Activated CD4-positive, alpha-beta T cell treated with anti-CD3 and anti-CD28 coated beads, Interleukin-2, amount 50 U/mL, for 24 hours (primary cell): Measurements from ENCODE around the gene RANBP9.

Experiments
- DNase-seq, 2 donors: peaks; one replicate each; pipeline ENCODE4 v3.0.0-alpha.2; 2020; ENCODE audit warnings: low read depth in 1 of 2, low spot score in 1 of 2

Gene RANBP9

DNA sequence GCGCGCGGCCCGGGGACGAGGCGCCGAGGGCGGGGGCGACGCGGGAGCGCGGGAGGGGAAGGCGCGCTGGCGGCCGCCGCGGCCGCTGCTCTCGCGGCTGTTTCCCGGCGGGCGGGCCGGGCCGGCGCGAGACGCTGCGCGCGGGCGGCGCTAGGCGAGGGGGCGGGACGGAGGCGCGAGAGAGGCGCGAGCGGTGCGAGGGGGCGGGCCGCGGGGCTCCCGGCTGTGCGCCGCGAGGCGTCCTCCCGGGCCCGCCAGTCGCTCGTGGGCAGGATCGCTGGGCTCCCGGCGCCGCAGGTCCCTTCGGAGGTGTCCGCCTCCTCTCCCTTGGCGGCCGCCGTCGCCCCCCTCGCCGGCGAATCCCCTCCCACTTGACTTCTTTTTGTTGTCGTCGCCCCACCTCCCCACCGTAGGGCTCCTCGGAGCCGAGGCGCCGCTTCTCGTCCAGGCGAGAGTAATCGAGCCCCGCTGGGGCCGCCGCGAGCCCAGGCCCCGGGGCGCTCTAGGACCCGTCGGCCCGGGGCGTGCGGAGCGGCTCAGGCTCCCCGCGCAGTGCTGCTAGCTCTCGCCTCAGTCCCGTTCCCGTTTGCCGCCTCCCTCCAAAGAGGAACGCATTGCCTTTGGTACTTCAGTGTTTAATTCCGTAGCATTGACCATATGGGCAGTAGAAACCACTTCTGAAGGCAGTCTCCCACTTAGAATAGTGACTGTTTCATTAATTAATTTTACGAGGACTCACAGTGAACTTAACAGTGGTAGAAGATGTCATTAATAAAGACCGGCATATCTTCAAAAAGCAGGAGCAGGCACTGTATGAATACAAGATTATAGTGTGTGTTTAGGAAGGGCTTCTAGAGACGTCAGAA lies at the start of gene RANBP9:
Gene RANBP9 (minus strand): TSS at position 103 of the 866 bp plus-strand sequence. CDS start 330 bp downstream, outside the sequence.
- DNase-seq = peak; percentile 77

DNA sequence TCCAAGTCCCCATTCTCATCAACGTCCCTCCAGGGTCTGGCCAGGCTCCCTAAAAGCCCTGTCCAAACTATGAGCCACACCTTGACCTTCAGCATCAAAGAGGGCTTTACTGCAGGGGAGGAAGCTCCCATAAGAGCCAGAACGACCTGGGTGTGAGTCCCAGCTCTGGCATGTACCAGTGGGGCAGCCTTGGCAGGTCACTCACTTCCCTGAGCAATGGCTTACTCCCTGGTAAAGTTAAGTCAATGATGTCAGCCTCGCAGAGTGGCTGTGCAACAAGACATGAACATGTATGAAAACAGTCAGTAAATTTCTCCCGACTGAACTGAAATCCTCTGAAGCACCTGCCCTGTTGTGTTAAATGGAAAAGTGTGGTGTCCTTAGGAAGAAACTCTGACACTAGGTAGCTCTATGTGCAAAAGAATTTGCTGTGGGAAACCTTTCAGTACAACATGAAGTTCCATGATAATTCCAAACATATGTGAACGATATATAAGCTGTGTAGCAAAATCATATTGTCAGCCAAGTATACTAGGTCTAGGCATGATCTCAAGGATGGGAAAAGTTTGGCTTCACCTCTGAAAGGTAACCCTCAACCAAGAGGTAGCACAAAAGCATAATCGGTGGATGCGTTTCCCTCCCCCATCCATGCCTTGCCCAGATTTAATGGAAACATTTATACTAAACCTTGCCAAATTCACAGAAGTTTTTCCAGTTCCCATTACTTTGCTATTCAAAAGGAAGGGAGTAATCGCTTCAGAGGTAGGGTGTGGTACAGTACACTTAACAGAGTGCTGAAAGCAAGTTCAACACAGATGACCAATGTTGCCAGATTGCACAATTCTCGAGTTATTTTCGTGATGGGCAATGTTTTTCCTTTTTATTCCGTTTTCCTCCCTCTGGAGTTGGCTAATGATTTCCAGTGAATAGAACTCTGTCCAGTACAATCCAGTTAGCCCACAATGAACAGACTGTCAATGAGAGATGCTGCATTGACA lies 49.0 kb upstream of the RANBP9 start:
- no peak for DNase-seq

DNA sequence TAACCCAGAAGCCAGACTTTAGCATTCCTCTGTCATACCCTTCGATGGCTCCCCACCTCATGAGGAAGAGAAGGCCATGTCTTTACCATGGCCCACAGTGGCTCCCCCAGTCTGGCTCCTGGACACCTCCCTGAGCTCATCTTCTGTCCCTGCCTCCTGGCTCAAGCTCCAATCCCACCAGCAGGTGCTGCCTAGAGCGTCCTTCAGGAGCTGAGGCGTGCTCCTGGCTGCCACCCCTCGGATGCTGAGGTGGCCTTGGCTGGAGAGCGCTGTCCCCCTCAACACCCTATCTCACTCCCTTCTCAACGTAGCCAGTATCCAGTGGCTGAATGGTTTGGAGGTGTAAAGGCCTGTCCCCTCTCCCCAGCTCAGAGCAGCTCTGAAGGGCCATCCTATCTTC lies 47.4 kb upstream of the RANBP9 start:
- DNase-seq = no peak

DNA sequence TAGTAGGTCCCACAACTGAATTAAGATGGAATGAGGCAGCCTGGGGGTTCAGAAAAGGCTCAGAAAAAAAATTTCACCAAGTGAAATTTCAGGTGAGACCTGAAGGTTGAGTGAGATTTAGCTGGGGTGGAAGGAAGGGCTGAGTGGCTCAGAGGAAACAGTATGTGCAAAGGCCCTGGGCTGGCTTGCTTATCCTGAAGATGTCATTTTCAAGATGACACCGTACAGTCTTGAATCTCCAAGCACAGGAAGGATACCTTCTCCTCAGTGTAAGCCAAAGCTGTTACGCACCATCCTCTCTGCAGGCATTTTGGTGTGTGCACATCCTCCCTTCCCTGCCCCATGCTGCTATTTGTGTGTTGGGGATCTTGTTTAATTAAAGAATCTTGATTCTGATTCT lies 43.0 kb upstream of the RANBP9 start:
- DNase-seq = no peak

DNA sequence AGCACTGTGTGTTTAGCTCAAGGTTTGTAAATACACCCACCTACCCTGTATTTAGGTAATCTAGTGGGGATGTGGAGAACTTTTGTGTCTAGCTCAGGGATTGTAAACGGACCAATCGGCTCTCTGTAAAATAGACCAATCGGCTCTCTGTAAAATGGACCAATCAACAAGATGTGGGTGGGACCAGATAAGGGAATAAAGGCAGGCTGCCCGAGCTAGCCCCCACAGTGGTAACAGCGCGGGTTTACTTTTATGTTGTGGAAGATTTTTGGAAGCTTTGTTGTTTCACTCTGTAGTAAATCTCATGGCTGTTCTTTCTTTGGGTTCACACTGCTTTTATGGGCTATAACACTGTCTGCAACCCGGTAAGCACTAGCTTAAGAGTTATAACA lies 32.1 kb upstream of the RANBP9 start:
- no peak for DNase-seq

DNA sequence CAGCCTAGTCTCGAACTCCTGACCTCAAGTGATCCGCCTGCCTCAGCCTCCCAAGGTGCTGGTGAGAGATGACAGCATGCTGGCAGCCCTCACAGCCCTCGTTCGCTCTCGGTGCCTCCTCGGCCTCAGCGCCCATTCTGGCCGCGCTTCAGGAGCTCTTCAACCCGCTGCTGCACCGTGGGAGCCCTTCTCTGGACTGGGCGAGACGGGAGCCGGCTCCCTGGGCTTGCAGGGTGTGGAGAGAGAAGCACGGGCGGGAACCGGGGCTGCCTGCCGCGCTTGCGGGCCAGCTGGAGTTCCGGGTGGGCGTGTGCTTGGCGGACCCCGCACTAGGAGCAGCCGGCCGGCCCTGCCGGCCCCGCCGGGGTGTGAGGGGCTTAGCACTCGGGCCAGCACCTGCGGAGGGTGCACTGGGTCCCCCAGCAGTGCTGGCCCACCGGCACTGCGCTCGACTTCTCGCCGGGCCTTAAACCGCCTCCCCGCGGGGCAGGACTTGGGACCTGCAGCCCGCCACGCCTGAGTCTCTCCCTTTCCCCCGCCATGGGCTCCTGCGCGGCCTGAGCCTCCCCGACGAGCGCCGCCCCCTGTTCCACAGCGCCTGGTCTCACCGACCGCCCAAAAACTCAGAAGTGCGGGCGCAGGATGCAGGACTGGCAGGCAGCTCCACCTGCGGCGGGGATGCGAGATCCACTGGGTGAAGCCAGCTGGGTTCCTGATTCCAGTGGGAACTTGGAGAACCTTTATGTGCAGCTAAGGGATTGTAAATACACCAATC lies 31.5 kb upstream of the RANBP9 start:
- no peak for DNase-seq

DNA sequence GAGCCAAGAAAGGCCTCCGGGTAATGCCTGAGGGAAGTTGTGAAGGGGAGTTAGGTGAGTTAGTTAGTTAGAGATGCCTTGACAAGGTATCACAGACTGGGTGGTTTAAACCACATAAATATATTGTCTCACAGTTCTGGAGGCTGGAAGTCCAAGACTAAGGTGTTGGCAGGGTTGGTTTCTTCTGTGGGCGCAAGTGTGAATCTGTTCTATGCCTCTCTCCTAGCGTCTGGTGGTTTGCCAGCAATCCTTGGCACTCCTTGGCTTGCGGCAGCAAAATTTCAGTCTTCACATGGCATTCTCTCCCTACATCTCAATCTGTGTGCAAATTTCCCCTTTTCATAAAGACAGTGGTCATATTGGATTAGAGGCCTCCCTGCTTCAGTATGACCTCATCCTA lies 29.7 kb upstream of the RANBP9 start:
- no peak for DNase-seq

DNA sequence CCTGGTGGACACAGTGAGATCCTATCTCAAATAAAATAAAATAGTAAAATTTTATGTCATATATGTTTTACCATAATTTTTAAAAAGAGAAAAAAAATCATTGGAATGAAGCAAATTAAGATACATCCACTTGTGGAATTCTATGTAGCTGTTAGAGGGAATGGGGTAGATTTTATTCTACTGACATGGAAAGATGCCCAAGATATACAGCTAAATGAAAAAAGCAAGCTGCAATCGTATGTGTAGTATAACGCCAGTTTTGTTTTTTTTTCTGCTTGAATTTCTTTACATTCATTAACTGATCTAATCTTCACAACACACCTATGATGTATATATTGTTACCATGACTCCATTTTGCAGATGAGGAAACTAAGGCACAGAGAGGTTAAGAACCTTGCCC lies 23.4 kb upstream of the RANBP9 start:
- DNase-seq = no peak

DNA sequence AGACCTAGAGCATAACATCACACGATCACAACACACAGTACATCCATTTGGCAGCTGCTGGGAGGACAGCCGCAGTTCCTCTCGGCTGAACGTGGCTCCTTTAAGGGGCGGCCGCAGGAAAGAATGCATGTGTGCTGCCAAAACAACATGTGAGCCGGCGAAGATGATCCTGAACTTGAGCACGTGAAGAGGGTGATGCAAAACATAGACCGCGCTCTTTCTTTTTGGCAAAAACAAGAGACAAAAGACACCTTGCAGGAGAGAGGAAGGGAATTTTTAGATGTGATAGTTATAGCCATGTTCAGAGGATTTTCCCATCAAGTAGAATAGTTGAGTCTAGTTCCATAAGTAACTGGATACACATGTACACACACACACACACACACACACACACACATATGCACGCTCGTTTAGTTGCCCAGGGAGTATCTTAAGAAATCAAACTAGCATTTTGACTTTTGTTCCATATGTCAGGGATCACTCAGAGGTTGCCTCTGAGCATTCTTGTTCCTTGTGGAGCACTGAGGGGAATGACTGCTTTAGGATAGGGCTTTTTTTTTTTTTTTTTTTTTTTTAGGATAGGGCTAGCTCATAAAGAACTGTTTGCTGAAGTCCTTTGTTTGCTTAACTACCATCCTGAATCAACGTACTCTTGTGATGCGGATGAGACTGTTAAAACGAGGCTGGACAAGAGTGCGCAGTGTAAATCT lies 21.7 kb upstream of the RANBP9 start:
- DNase-seq = no peak

DNA sequence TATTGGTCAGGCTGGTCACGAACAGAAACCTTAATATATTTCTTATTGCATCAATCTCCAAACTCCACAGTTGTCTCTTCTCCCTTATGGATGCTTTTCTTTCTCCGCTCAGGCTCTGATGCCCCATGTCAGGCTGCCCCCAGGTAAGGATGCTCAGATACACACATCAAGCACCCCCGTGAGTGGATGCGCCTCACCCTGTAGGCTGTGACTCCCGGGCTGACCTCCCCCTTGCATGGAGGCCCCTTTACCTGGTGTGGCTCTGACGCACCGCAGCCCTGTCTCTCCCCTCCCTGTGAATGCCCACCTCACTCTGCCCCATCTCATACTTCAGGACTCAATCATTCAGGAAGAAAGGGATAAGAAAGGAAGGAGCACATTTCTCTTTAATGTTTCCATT lies 19.1 kb upstream of the RANBP9 start:
- no peak for DNase-seq

DNA sequence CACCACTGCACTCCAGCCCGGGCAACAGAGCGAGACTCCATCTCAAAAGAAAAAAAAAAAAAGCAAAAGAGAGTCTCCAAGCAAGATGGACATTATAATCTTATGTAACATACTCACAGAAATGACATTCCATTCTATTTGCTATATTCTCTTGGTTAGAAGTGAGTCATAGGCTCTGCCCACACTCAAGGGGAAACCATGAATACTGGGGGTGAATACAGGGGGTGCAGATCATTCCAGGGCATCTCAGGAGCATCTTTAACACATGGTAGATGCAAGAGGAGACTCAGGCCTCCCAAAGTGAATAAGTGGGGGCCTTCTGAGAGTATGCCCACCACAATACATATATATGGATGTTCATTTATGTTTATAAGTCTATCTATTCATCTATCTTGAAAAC lies 18.3 kb upstream of the RANBP9 start:
- DNase-seq = no peak

DNA sequence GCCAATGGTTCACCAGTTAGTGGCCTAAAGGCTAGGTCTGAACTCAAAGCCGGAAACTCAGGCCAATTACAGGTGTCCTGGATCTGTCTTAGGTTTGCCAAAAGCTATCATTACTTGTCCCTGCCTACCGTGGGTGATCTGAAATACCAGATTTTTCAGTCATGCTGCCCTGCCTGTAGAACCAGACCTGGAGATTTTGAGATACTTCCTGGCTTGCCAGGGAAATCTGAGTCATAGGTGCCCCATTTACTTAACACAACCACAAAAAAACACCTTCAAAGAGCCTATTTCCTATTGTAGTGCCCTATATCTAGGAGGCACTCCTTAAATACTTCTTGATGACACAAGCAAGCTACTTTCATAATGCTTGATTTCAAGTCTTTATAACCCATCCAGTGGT lies 13.9 kb upstream of the RANBP9 start:
- DNase-seq = peak in 1 of 2 donors; percentile 47

DNA sequence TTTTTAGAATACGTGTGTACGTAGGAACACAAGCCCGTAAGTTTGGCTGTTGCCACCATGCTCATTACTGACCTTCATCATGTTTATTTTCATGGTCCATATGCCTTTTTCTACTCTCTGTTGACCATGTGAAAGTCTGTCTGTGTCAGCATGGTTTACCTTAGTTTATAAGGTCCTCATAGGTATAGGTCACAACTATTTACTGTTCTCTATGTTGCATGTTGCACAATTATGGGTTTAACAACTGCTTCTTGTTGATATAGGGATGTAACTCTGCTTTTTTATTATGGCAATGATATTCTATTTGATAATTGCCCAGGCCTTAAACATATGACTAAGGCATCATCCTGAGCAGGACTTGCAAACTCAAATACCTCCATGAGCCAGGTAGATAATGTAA lies 13.4 kb upstream of the RANBP9 start:
- DNase-seq = no peak

DNA sequence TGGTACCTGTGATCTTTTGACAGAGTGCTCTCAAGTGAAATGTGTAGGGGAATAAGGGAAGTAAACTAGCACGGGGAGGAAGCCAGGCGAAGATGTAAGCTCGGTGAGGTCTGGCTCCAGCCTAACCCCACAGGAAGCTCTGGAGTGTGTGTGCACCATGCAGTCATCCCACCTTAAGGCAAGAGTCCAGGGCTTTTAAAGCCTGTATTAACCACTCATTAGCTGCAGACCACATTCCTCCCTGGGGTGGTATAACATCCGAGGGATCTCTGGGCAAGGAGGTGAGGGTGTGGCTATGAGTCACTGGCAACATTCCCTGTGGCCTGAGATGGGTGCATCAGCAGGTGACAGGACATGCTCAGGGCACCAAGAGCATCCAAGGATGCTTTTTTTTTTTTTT lies 12.5 kb upstream of the RANBP9 start:
- DNase-seq = no peak

DNA sequence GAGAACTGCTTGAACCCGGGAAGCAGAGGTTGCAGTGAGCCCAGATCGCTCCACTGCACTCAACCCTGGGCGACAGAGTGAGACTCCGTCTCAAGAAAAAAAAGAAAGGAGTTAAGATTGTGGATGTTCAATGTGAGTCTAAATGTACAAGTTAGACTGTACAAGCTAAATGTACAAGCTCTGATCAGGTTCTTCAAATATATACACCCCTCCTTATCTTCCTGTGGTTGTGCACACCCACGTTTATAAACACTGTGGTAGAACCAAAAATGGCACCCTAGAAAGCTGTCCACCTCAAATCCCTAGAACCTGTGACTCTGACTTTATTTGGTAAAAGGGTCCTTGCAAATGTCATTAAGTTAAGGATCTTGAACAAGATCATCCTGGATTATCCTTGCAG lies 11.2 kb upstream of the RANBP9 start:
- no peak for DNase-seq

DNA sequence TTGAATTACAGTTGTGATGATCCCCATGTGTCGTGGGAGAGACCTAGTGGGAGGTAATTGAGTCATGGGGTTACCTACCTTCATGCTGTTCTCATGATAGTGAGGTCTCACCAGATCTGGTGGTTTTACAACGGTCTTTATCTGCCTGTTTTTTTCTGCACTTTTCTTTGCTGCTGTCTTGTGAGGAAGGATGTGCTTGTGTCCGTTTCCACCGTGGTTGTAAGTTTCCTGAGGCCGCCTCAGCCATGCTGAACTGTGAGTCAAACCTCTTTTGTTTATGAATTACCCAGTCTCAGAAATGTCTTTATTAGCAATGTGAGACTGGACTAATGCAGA lies 6.5 kb upstream of the RANBP9 start:
- DNase-seq = no peak

DNA sequence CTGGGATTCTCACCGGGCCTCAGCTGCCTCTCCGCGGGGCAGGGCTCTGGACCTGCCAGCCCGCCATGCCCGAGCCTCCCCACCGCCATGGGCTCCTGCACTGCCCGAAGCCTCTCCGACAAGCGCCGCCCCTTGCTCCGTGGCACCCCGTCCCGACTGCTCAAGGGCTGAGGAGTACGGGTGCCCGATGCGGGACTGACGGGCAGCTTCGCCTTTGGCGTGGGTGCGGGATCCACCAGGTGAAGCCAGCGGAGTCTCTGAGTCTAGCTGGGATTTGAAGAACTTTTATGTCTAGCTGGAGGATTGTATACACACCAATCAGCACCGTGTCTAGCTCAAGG lies 5.3 kb upstream of the RANBP9 start:
- no peak for DNase-seq

DNA sequence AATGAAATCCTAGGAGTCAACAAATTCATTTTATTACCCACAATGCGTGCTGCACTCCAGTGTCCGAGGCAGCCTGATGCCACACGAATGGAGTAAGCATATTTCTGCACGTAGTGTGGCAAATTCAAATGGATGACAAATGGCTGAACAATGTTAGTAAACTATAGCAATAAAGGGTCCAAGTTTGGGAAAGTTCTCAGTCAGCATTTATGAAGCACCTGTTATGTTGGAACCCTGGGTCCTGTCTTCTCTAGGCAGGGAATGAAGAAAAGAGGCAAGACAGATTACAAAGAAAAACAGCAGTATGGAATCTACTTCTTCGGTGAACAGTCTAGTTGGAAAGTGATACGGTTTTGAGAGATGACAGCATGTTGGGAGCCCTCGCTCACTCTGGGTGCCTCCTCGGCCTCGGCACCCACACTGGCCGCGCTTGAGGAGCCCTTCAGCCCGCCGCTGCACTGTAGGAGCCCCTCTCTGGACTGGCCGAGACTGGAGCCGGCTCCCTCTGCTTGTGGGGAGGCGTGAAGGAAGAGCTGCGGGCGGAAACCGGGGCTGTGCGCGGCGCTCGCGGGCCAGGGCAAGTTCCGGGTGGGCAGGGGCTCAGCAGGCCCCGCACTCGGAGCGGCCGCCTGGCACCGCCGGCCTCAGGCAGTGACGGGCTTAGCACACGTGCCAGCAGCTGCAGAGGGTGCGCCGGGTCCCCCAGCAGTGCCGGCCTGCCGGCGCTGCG lies 4.8 kb upstream of the RANBP9 start:
- DNase-seq = no peak

DNA sequence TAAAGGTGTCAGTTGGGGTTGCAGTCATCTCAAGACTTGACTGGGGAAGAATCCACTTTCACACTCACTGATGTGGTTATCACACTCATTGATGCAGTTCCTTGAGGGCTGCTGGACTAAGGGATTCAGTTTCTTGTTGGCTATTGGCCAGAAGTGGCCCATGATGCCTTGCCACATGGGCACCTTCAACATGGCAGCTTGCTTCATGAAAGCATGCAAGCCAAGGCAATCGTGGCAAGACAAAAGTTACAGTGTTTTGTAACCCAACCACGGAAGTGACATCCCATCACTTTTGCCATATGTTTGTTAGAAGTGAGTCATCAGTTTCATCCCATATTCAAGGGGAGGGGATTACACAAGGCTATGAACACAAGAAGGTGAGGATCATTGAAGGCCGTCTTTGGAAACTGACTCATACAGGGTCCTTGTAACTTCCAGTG lies 3.8 kb upstream of the RANBP9 start:
- no peak for DNase-seq

DNA sequence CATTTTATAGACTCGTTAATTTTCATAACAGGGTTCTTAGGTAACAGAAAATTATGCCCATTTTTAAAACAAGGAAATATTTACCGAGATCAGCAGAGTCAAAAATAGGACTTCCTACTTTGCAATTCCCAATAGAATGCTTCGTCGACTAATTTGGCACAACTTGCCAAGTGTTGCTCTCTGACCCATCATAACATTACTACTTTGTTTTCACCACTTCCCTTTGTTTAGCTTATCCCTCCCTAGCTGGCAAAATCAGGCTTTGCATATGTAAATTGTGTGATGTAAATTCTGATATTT lies 914 bp upstream of the RANBP9 start:
- no peak for DNase-seq
